Fibroblast of upper back skin (primary cell): ENCODE measurements around the gene GAB2.
"Not testable (repeated sequence)": the region's sequence is repeated elsewhere in the genome, so short reads cannot be mapped to it uniquely, and the experiment has no call there.

Experiments used
- DNase-seq: peaks from one replicate; pipeline ENCODE4 v3.0.0-alpha.2; 2013

Gene GAB2

GRCh38 chr11:78364128-78364751, 53.4 kb downstream of the GAB2 start:
- DNase-seq, result no peak

- DNase-seq, result no peak
Measured at GRCh38 chr11:78363024-78363619, 54.5 kb downstream of the GAB2 start.

GRCh38 chr11:78361228-78361627, 56.4 kb downstream of the GAB2 start:
- DNase-seq, result no peak

GRCh38 chr11:78359921-78360320, 57.7 kb downstream of the GAB2 start:
- no peak for DNase-seq

GRCh38 chr11:78357924-78358323, 59.7 kb downstream of the GAB2 start:
- DNase-seq, result not testable (repeated sequence)

- DNase-seq, result not testable (repeated sequence)
Measured at GRCh38 chr11:78357425-78357824, 60.2 kb downstream of the GAB2 start.

GRCh38 chr11:78355742-78356141, 61.9 kb downstream of the GAB2 start:
- DNase-seq, result not testable (repeated sequence)

GRCh38 chr11:78355309-78355705, 62.3 kb downstream of the GAB2 start:
- no peak for DNase-seq

GRCh38 chr11:78354408-78355308, 63.0 kb downstream of the GAB2 start:
- DNase-seq, result peak; percentile 82

- DNase-seq, result no peak
Measured at GRCh38 chr11:78351979-78352841, 65.4 kb downstream of the GAB2 start.

- DNase-seq, result no peak
Measured at GRCh38 chr11:78351193-78351592, 66.4 kb downstream of the GAB2 start.

- peak; percentile 58 for DNase-seq
Measured at GRCh38 chr11:78350646-78351165, 66.9 kb downstream of the GAB2 start.

GRCh38 chr11:78350091-78350645, 67.5 kb downstream of the GAB2 start:
- DNase-seq, result peak; percentile 34

GRCh38 chr11:78349624-78350023, 68.0 kb downstream of the GAB2 start:
- no peak for DNase-seq

GRCh38 chr11:78349114-78349513, 68.5 kb downstream of the GAB2 start:
- no peak for DNase-seq

- no peak for DNase-seq
Measured at GRCh38 chr11:78347956-78348355, 69.7 kb downstream of the GAB2 start.

GRCh38 chr11:78346799-78347198, 70.8 kb downstream of the GAB2 start:
- DNase-seq, result no peak

- DNase-seq, result no peak
Measured at GRCh38 chr11:78345450-78345849, 72.2 kb downstream of the GAB2 start.

GRCh38 chr11:78344676-78345075, 72.9 kb downstream of the GAB2 start:
- DNase-seq, result no peak

GRCh38 chr11:78344094-78344493, 73.5 kb downstream of the GAB2 start:
- no peak for DNase-seq

- no peak for DNase-seq
Measured at GRCh38 chr11:78343303-78343702, 74.3 kb downstream of the GAB2 start.

- DNase-seq, result no peak
Measured at GRCh38 chr11:78341841-78342240, 75.8 kb downstream of the GAB2 start.
